ENCODE data around the gene FAM89A.

- peak; percentile 51 for TF ChIP-seq POLR2A (IDR thresholded peaks at IDR 0.05; ENCODE audit: low read length)
- TF ChIP-seq GATA1 (IDR thresholded peaks at IDR 0.05; ENCODE audit: low read depth, low read length), result no peak
Measured at GRCh38 chr1:231040800-231041718, 1.0 kb upstream of the FAM89A start.
